GM19025 (cell line): Measurements from ENCODE around the gene PARP8.

Experiments used
- ATAC-seq: cut with Tn5 transposase; IDR thresholded peaks from one replicate; pipeline ENCODE4 v1.9.1; 2021; ENCODE audit warnings: mild to moderate bottlenecking, low read depth, moderate library complexity; ENCODE audit not compliant: unreplicated experiment

The PARP8 gene

DNA sequence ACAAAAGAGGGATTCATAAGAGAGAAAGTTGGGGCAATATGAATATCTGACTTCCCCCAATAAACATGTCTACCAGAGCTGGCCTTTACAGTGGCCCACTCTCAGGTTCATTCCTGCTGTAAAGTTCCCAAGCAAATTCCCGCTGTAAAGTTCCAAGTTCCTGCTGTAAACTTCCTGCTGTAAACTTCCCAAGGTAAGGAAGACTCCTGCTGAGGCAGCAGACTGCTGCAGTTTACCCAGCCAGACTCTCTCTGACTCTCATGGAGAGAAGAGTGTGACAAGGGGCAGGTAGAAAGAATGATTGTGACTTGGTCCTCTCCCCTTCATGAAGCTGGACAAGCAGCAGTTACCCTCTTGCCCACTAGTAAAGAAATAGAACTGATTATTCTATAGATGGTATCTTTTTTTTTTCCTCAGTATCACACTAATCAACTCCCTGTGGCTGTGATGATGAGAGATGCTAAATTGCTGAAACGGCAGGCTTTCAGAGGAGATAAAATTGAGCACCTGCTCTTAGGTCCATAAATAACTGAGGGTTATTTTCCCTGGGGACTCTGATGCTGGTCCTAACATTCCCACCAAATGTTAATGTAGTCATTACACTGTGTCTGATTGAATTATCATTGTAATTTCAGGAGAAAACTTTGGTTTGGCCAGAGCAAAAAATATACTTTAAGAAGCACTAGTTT, 220.4 kb downstream of the PARP8 start:
- ATAC-seq: no peak

DNA sequence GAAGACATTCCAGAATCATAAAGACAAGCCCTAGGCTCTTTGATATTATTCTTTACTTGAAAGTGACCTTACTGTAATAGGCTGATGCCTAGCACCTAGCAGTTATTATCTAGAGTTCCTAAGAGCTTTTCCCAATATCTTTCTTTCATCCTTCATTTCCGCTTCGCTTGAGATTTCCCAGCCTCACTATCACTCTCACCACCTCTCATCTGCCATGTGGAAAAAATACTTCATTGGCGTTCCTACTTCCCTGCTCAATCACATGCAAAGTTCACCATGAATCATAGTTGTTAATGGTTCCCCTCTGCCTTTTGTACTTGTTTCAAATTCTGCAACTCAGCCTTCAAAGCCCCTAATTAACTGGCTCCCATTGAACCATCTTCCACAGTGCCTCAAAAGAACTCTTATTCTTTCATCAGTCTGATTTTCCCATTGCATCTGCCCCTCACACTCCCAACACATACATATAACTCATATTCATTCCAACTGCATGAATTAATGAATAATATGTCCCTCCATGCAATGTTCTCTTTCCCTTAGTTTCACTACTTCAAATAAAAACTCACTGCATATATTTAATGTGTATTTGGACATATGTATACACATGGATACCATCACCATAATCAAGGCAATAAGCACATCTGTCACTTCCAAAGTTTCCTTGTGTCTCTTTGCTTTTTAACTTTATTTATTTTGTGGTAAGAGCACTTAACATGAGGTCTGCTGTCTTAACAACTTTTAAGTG, 221.6 kb downstream of the PARP8 start:
- ATAC-seq: no peak

DNA sequence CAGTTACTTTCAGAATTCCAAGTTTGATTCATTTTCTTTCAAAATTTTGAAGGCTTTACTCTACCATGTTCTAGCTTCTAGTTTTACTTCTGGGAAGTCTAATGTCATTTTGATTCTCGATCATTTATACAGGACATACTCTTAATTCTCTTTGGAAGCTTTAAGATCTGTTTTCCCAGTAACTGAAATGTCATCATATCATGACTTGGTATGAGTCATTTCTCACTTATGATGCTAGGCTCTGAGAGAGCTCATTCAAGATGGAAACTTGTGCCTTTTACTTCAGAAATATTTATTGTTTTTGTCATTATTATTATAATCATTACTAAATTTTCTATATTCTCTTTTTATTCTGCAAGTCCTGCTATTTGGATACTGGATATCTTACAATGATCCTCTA, 222.3 kb downstream of the PARP8 start:
- ATAC-seq: no peak

DNA sequence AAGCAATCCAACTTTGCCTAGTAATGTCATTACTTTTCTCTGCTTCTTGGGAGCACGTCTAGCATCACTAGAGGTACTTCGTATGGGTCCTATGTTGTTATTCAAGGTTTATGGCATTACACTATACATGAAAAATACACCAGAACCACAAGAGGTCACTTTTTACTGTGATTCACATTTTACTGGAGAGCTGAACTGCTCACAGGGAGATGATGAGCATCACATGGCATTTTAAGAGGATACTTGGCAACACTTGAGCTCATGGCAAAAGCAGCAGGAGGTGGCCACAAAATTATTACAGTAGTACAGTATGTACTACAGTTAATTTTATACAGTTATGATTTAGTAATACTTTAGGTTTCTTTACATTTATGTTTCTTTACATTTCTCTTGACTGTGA, 223.4 kb downstream of the PARP8 start:
- ATAC-seq: no peak
